Transverse colon (tissue), 4 donors: Measurements from ENCODE around the gene CADM1. TPM values are rescaled to one million over a fixed set of nuclear protein-coding genes. Genes with fewer than 3 reads are reported as not detected.

Experiments used
- DNase-seq: peaks from one replicate; pipeline ENCODE4 v3.0.0-alpha.2; 2019
- H3K27ac ChIP-seq, 4 donors: fragments of 200-600 bp; sonication (generic); 2 replicates each; pipeline ENCODE4 v1.5.1; 2016 to 2018; ENCODE audit warnings: inconsistent platforms in 4 of 4
- H3K27me3 ChIP-seq: fragments of 200-600 bp; sonication (generic); 2 replicates; pipeline ENCODE4 v1.5.1; 2017; ENCODE audit warnings: inconsistent platforms
- H3K36me3 ChIP-seq, 4 donors: fragments of 200-600 bp; sonication (generic); 2 replicates each; pipeline ENCODE4 v1.5.1; 2017 to 2019; ENCODE audit warnings: inconsistent platforms in 4 of 4
- H3K4me1 ChIP-seq, 4 donors: fragments of 200-600 bp; sonication (generic); 2 replicates each; pipeline ENCODE4 v1.5.1; 2017 to 2020; ENCODE audit warnings: inconsistent platforms in 4 of 4
- H3K4me3 ChIP-seq, 4 donors: fragments of 200-600 bp; sonication (generic); 1 replicate in 1 of 4; 2 replicates in 3 of 4; pipeline versions ENCODE4 v1.5.1 to v1.6.1; 2017 to 2019; ENCODE audit warnings: inconsistent platforms in 4 of 4
- H3K9me3 ChIP-seq, 2 donors: fragments of 200-600 bp; sonication (generic); 2 replicates each; pipeline ENCODE4 v1.5.1; 2017 to 2019; ENCODE audit warnings: inconsistent platforms in 2 of 2
- CTCF ChIP-seq, 5 experiments: fragments of 200-600 bp in 3 of 5; fragments of 450-650 bp in 2 of 5; sonication (generic) in 3 of 5; IDR thresholded peaks; 1 replicate in 2 of 5; 2 replicates in 3 of 5; pipeline ENCODE4 v1.5.1; 2016 to 2017; ENCODE audit warnings: antibody characterized with exemption in 5 of 5, inconsistent platforms in 3 of 5, mild to moderate bottlenecking in 2 of 5, moderate library complexity in 1 of 5
- EP300 ChIP-seq: sonication (generic); formaldehyde crosslinking; IDR thresholded peaks from one replicate; pipeline ENCODE4 v1.6.1; 2017; ENCODE audit warnings: antibody characterized with exemption, low read depth
- POLR2A ChIP-seq: fragments of 450-650 bp; IDR thresholded peaks from one replicate; pipeline ENCODE4 v1.6.1; 2016; ENCODE audit warnings: antibody characterized with exemption, mild to moderate bottlenecking, moderate library complexity
- POLR2AphosphoS5 ChIP-seq, 3 donors: sonication (generic); formaldehyde crosslinking; IDR thresholded peaks; one replicate each; pipeline ENCODE4 v1.6.1; 2016; ENCODE audit warnings: antibody characterized with exemption in 3 of 3
- WGBS, 2 donors: methylation state at CpG; one replicate each; pipeline ENCODE4 v1.1.5; 2018; ENCODE audit warnings: low coverage in 1 of 2; 5-methylcytosine and 5-hydroxymethylcytosine counted together
- in situ Hi-C, 4 donors: fragments of 200-750 bp; cut with MboI; loops; one replicate each; pipeline versions ENCODE4 v1.15.0 to v1.15.1; 2017; ENCODE audit warnings: low sequenced_read_pairs in 3 of 4, low pct_ligation_motif_present in 1 of 4, low pct_unique_long_range_greater_than_20kb in 1 of 4
- intact Hi-C: fragments of 100-400 bp; cut with DNase I; formaldehyde crosslinking; loops from one replicate; pipeline ENCODE4 v1.15.1; 2023; ENCODE audit warnings: low total_unique reads
- total RNA-seq, 4 donors: library from RNA; depleted of rRNA; stranded (reverse); fragments of >200 nt; gene quantifications; one replicate each; pipeline ENCODE4 v1.1.0, GENCODE V29; 2016

The CADM1 gene
- total RNA-seq, 4 donors from 2014 or later = 2.8 to 6.4 (median 3.7) TPM

- Histone ChIP-seq H3K9me3 (no peaks in the 10 kb centered on the region), H3K27ac (no peak overlapping the region), H3K4me1 (no peaks in the 10 kb centered on the region), H3K4me3 (no peak overlapping the region), H3K27me3 (no peaks in the 10 kb centered on the region), H3K36me3 (no peaks in the 10 kb centered on the region)
- in situ Hi-C loops = no loop called here
- intact Hi-C loops = no loop called here
- DNase-seq = no peak
- 93 to 94% methylated on average over 4 of the region's 4 CpGs for WGBS, 2 donors
- TF ChIP-seq POLR2AphosphoS5 (IDR thresholded peaks at IDR 0.05) (no peak), EP300 (no peak), CTCF (IDR thresholded peaks at IDR 0.05) (no peak), POLR2A (no peak)
Measured at GRCh38 chr11:115377882-115378296, 126.3 kb downstream of the CADM1 start.

GRCh38 chr11:115368616-115369015 is 135.6 kb downstream of the CADM1 start:
- no peak overlapping the region for H3K27ac ChIP-seq
- H3K9me3 ChIP-seq = no peaks in the 10 kb centered on the region
- H3K4me1 ChIP-seq = no peaks in the 10 kb centered on the region
- no peaks in the 10 kb centered on the region for H3K27me3 ChIP-seq
- intact Hi-C loops = no loop called here
- in situ Hi-C loops = no loop called here
- H3K36me3 ChIP-seq = no peaks in the 10 kb centered on the region
- no peak overlapping the region for H3K4me3 ChIP-seq
- DNase-seq = no peak
- no peak for TF ChIP-seq POLR2A

- Histone ChIP-seq H3K27me3 (no peaks in the 10 kb centered on the region), H3K27ac (no peak overlapping the region), H3K36me3 (no peaks in the 10 kb centered on the region), H3K4me1 (no peaks in the 10 kb centered on the region), H3K9me3 (no peaks in the 10 kb centered on the region), H3K4me3 (no peak overlapping the region)
- in situ Hi-C loops (no loop called here), intact Hi-C loops (no loop called here)
- DNase-seq = no peak
- TF ChIP-seq POLR2A (no peak), EP300 (no peak), CTCF (IDR thresholded peaks at IDR 0.05) (no peak), POLR2AphosphoS5 (IDR thresholded peaks at IDR 0.05) (no peak)
- WGBS, 2 donors = 96% methylated on average over 4 to 5 of the region's 5 CpGs
Measured at GRCh38 chr11:115366826-115367225, 137.4 kb downstream of the CADM1 start.

GRCh38 chr11:115365907-115366306 is 138.3 kb downstream of the CADM1 start:
- no peaks in the 10 kb centered on the region for H3K4me1 ChIP-seq
- H3K27me3 ChIP-seq = no peaks in the 10 kb centered on the region
- H3K36me3 ChIP-seq = no peaks in the 10 kb centered on the region
- DNase-seq = no peak
- TF ChIP-seq EP300 (no peak), POLR2AphosphoS5 (IDR thresholded peaks at IDR 0.05) (no peak), CTCF (IDR thresholded peaks at IDR 0.05) (no peak), POLR2A (no peak)
- no peak overlapping the region for H3K27ac ChIP-seq
- H3K4me3 ChIP-seq = no peak overlapping the region
- intact Hi-C loops (no loop called here), in situ Hi-C loops (no loop called here)
- no peaks in the 10 kb centered on the region for H3K9me3 ChIP-seq
- WGBS, 2 donors = 83 to 89% methylated on average over 4 of the region's 4 CpGs

GRCh38 chr11:115364896-115365295 is 139.3 kb downstream of the CADM1 start:
- Histone ChIP-seq H3K4me1 (no peaks in the 10 kb centered on the region), H3K27ac (no peak overlapping the region), H3K4me3 (no peak overlapping the region), H3K27me3 (no peaks in the 10 kb centered on the region), H3K9me3 (no peaks in the 10 kb centered on the region), H3K36me3 (no peaks in the 10 kb centered on the region)
- no peak for DNase-seq
- intact Hi-C loops (no loop called here), in situ Hi-C loops (no loop called here)
- WGBS, 2 donors = 76 to 81% methylated on average over 3 of the region's 3 CpGs
- no peak for TF ChIP-seq POLR2AphosphoS5 (IDR thresholded peaks at IDR 0.05)
- no peak for TF ChIP-seq EP300
- no peak for TF ChIP-seq POLR2A
- TF ChIP-seq CTCF (IDR thresholded peaks at IDR 0.05) = no peak
